Body of pancreas (tissue), 4 donors: ENCODE data around the gene RUSF1.

Experiments
- POLR2A ChIP-seq, 3 donors: fragments of 450-650 bp; IDR thresholded peaks; one replicate each; pipeline ENCODE4 v1.6.1; 2016; ENCODE audit warnings: antibody characterized with exemption in 3 of 3, mild to moderate bottlenecking in 2 of 3
- TF ChIP-seq, protein P1 (sequence below), 7 experiments: fragments of 450-650 bp in 4 of 7; fragments of 200-600 bp in 3 of 7; sonication (generic) in 3 of 7; IDR thresholded peaks; one replicate each; pipeline ENCODE4 v1.5.1; 2016 to 2019; ENCODE audit warnings: antibody characterized with exemption in 7 of 7

GRCh38 chr16:31483081-31483480 lies 25.1 kb downstream of the RUSF1 start, which contains the start of gene SLC5A2:
- TF ChIP-seq, protein P1, sequence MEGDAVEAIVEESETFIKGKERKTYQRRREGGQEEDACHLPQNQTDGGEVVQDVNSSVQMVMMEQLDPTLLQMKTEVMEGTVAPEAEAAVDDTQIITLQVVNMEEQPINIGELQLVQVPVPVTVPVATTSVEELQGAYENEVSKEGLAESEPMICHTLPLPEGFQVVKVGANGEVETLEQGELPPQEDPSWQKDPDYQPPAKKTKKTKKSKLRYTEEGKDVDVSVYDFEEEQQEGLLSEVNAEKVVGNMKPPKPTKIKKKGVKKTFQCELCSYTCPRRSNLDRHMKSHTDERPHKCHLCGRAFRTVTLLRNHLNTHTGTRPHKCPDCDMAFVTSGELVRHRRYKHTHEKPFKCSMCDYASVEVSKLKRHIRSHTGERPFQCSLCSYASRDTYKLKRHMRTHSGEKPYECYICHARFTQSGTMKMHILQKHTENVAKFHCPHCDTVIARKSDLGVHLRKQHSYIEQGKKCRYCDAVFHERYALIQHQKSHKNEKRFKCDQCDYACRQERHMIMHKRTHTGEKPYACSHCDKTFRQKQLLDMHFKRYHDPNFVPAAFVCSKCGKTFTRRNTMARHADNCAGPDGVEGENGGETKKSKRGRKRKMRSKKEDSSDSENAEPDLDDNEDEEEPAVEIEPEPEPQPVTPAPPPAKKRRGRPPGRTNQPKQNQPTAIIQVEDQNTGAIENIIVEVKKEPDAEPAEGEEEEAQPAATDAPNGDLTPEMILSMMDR (IDR thresholded peaks at IDR 0.05) = no peak
- TF ChIP-seq POLR2A (IDR thresholded peaks at IDR 0.05) = no peak
